HG03139 (cell line): ENCODE data around the gene CACNA1C.

Experiments used
- ATAC-seq: cut with Tn5 transposase; IDR thresholded peaks from one replicate; pipeline ENCODE4 v1.9.1; 2021; ENCODE audit not compliant: unreplicated experiment

The CACNA1C gene

DNA sequence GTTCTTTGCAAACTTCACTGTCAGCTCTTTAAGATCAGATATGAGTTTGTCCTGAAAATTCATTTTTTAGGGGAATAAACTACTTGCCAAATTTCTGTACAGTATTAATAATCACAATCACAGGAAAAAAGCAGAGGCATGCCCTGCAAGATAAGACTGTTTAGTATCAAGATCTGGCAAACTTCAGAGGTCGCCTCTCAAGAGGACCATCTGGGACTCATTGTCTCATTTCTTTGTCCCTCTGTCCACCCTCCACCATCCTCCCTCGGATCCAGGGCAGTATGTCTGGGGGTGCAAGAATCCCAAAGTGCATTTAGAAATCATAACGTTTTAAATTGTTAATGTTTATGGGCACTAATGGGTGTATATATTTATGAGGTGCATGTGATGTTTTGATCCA lies 509.6 kb downstream of the CACNA1C start:
- no peak for ATAC-seq

DNA sequence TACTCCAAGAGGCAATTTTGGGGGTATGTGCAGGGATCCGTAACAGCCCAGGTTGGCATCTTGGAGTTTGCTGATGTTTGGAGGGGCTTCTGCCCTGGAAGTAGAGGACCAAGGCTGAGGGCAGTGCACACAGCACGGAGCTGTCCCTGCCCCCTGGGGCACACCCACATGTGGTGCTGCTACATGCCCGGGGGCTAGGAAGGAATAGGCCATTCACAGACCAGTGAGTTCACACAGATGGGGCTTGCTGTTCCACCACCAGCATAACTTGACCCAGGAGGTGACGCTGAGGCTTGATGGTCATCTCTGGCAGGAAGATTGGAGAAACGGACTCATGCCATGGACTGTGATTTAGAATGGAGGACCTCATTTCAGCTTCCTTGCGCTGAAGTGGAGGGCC lies 510.9 kb downstream of the CACNA1C start:
- ATAC-seq: no peak

DNA sequence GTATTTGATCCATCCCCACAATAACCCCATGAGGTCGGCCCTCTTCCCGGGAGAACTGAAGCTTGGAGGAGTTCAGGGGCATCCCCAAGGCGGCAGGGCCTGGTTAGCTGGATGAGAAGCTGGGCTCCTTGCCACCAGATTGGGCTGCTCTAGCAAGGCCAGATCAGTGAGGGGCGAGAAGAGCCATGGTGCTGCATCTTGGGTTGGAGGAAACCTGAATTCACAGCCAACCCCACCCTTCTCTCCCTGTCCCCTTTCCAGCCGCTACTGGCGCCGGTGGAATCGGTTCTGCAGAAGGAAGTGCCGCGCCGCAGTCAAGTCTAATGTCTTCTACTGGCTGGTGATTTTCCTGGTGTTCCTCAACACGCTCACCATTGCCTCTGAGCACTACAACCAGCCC lies 513.4 kb downstream of the CACNA1C start:
- no peak for ATAC-seq

DNA sequence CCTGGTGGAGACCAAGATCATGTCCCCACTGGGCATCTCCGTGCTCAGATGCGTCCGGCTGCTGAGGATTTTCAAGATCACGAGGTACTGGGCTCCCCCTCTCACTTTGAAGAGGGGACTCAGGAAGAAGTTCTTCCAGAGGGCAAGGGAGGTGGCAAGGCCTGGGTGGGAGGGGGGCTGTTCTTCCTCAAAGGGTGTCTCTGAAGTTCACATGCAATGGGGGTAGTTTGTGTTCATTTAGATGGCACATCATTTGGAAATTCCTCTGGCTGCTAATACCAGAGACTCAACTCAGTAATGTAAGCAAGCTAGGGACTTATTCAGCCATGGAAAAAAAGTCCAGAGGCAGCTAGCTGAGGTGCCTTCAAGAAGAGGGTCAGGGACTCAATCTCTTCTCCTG lies 514.9 kb downstream of the CACNA1C start:
- ATAC-seq: no peak

DNA sequence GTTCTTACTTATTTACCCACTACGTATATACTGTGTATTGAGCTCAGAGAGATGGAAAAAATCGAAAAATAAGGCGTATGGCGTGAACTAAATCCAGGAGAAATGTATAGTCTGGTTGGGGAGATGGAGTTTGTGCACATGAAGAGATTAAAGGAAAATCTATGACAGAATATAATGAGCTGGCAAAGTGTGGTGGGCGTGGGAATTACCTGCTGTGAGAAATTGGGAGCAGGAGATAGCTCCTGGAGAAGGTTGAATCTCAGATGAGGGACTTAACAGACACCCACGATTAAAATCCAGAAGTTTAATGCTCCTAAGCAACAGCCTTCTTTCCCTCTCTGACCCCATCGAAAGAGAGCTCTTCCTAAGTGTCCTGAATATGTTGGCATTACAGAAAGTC lies 517.8 kb downstream of the CACNA1C start:
- ATAC-seq: no peak

DNA sequence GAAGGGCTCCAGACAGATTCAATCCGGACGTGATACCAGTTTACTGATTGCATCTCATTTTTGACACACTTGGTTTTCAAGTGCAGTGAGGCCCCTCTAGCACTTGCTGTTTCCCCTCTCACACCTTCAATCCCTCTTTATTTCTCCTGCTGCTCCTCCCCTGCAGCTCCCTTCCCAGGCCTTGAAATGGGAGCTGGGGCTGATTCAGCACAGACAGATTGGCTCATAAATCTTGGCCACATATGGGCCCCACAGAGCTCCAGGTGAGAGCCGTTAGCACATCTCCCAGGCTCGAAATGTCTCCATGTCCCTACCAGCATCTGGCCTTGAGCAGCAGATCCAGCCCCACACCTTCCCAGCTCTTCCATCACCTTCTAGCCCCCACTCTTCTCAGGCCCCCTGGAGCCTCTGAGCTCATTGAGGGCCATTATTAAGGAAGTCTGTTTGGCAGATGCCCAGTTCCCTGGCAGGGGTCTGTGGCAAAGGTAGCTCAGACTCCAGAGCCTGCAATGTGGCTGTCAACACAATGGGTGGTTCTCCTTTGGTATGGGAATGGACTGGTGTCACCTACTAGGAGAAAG lies 521.7 kb downstream of the CACNA1C start:
- ATAC-seq: no peak

DNA sequence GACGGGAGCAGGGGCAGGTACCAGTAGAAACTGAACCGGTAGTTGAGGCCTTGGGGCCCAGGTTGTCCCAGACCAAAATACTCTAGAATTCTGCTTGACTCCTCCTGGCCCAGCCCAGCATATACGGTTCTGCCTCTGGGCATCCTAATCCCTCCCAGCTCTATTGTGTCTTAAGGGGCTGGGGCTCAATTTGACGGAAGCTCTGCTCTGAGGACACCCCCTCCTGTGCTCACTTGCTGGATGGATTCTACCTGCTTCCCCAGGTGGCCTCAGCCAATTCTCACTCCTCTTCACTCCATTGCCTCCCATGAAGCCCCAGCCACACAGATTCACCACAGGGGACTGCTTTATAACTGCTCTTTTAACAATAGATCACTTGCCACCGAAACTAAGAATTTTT lies 522.5 kb downstream of the CACNA1C start:
- ATAC-seq: no peak

DNA sequence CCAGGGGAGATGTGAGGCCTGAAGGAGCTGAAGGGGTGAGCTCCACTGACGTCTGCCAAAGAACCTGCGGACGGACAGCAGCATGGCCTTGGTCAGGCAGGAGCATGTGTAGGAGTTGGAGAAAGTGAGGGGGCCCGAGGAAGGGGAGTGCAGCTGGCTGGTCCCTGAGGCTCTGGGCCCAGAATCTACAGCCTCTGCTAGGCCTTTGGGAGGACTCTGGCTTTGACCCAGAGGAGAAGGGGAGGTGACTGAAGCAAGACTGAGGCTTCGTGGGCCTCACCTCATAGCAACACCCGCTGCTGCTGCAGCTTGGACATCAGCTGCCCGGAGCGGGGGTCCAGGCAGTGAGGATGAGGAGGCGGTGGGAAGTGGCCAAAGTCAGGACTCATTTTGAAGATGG lies 525.4 kb downstream of the CACNA1C start:
- ATAC-seq: no peak

DNA sequence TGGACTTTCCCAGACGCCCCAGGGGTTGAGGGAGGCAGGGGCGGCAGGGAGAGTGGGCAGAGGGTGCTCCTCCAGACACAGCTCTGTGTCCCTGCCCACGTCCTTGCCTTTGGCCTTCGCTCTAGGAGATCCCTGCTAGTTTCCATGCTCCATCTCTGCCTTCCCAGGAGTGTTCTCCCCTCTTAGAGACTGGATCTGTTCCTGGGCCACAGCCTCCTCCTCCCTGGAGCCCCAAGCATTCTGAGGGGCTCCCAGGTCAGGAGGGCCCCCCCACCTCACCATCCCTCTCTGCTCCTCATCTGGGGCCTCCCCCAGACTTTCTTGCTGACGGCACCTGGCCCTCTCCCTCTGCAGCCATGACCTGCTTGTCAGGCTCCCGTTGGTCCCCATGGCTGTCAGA lies 526.0 kb downstream of the CACNA1C start:
- no peak for ATAC-seq

DNA sequence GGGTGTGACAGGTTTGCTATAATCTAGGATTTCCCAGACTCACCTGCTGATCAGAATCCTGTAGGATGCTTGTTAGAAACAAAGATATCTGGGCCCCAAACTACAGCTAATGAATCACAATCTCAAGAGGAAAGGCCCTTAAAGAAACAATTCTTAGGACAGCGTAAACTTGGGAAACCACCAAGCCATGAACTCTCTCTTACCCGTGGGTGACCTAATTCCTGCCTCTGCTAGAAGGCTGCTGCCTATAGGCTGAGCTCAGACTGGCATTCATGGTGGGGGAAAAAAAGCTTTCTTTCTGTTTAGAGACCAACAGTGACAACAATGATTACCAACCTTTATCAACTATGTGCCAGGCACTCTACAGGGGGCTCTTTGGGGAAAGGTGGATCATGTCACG lies 528.0 kb downstream of the CACNA1C start:
- ATAC-seq: no peak

DNA sequence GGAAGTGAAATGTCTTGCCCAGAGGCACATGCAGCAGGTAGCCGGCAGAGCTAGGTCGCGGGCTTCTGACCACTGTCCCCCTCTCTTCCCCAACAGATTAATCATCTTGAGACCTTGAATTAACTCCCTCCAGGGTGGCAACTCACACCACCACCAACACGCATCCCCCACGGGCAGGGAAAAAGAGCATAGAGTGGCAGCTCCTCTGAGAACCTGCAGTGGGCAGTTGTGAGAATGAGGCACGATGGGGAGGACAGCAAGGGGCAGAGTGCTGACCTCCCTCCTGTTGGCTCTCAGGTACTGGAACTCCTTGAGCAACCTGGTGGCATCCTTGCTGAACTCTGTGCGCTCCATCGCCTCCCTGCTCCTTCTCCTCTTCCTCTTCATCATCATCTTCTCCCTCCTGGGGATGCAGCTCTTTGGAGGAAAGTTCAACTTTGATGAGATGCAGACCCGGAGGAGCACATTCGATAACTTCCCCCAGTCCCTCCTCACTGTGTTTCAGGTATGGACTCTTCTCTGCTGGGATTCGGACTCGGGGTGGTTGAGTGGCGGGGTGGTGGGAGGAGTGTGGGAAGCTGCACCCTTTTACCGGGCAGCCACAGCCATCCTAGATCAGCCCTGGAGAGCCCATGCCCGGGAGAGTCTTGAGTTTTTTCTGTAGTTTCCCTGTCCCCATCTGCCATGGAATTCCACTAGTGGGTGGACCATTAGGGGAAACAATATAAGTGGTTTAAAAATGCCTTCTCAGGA lies 528.7 kb downstream of the CACNA1C start:
- no peak for ATAC-seq

DNA sequence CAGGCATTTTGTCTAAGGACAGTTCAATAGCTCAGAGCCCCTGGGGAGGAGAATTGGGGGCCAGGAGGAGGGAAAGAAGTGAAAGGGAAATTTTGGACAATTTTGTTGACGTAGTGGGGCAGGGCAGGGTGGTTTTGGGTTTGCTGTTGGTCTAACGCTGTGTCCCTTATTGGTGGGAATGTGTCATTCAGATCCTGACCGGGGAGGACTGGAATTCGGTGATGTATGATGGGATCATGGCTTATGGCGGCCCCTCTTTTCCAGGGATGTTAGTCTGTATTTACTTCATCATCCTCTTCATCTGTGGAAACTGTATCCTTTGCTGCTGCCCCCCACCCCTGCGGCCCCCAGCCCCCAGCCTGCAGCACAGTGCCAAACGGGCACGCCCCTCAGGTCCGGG lies 529.8 kb downstream of the CACNA1C start:
- ATAC-seq: no peak

DNA sequence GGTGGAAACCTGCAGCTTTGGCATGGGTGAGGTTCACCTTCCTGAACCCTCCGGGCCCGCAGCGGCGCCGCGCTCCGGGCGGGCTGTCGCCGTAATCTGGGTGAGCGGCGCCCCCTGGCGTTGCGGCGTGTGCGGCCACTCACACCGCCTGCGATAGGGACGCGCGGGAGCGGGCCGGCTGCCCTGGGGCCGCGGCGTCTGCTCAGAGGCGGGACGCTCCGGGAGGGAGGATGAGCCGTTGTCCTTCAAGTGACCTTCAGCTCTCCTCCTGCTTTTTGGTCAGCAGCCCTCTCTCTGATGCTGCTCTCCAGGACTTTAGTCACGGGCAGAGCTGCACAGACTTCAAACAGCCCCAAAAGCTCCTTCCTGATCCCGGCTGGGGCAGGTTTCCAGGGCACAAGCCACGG lies 530.3 kb downstream of the CACNA1C start:
- ATAC-seq: no peak

DNA sequence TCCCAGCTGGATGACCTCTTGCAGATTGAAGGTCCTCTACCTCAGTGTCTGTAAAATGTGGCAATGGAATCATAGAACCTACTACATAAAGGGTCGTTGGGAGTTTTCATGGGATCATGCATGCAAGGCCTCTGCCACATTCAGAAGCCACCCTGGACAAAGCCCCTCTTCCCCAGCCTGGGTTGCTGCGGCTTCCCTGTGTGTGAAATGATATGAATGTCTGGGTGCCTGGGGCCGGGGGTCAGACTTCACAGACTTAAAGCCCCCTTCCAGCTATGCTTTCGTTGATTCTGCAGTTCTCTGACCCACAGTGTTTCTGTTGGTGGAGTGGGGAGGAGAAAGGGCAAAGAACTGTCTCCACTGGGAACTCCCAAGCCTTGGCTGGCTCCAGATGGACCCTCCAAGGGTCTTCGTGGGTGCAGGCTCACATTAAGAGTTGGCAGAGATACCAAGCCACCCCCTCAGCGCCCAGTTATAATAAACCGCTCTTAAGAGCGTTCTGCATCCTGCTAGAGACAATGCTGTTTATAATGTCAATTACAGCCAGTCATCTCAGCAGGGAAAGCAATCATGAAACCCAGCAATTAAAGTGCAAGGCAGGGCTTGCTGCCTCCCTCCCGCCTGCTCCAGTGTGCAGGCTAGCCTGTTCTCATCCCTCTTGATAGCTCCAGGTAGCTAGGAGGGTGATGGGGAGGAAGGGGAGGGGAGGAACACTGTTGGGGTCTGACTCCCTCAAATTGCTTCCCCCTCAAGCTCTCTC lies 531.0 kb downstream of the CACNA1C start:
- ATAC-seq: no peak

DNA sequence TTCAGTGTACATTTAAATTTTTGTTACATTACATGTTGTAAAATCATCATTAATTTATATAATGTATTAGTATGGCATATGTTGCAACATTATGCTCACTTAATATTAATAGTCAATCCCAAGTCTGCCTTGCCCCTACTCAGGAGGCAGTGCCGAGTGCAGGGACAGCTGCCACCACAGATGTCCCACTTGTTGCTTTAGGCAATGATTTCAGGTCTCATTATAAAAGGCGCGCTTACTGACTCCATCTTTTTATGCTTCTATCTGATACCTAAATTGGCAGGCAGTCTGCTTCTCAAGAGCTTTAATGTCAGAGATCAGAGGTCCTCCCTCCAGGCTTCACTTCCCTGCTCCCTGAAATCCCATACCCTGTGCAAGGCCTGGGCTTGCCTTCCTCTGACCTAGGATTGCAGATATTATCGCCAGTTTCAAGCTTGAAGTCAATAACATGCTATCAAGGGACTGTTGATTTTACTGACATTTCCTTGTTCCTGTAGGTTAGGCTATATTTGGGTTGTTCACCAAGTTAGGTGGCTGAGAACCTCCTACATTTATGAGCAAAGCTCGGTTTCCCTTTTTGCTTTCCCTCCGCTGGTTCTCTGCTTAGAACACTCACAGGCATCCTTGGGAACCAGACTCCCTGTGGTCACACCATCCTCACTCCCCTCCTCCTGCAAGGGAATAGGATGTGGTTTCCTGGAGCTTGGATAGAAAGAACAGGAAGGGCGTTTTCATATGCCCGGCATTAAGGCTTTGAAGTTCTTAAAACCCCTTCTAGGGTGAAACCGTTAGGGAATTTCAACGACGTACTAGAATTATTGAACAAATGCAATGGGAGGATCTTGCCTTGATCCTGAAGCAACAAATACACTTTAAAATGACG lies 533.6 kb downstream of the CACNA1C start:
- no peak for ATAC-seq

DNA sequence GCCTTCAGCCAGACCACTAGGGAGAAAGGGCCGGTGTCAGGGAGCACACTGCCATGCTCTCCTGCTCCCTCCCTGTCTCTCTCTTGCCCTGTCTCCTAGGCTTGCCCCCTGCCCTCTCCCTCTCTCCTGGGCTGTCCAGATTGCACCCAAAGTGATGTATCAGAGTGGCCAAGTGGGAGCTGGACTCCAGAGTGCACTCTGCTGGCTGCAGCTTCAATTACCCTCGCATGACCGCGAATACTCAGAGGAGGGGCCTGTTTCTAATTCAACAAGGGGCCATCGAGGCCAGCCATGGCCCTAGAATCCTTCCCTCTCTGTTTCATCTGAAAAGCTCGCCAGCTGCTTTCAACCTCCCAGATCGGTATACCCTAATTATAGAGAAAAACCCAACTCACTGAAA lies 535.6 kb downstream of the CACNA1C start:
- ATAC-seq: no peak

DNA sequence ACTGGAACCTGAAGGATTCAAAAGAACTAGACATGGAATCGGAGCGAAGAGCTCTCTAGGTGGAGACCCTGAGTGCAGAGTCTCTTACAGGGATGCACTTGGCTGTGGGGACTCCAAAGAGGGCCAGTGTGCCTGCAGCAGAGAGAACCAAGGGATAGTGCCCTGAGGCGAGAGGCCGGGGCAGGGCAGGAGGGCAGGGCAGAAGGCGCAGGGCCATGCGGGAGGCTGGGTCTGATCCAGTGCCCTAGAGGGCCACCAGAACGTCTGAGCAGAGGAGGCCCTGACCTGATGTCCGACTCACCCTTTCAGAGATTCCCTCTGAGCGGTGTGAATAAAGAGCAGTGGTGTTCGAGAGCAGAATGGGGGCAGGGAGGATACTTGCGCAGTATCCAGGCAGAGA lies 536.6 kb downstream of the CACNA1C start:
- no peak for ATAC-seq

DNA sequence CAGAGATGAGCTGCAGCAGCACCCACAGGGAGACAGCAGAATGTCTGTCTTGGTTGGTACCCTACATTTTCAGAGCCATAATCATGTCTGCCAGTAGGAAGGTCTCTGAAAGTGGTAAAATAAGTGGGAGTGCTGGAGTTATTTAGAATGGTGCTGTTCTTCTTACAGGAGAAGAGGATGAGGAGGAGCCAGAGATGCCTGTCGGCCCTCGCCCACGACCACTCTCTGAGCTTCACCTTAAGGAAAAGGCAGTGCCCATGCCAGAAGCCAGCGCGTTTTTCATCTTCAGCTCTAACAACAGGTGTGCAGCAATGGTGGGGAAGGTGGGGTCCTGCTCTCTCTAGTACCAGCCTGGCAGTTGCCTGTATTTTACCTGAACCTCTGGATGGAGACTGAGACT lies 540.3 kb downstream of the CACNA1C start:
- no peak for ATAC-seq

DNA sequence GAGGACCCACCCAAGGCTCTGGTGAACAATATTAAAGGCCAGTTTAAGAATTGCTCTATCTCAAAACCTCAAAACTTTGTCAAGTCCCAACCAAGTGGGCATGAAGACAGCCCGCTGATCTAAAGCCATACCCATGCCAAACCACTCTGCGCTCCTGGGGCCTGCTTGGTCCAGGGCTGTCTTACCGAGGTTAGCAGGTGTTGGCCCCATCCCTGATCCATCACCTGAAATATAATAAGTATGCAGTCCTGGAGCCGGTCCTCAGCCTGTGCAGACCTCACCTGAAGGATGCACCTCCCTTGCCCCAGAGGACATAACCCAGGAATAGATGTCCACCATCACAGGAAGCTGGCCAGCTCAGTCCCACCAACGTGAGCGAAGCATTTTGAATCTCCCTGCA lies 543.7 kb downstream of the CACNA1C start:
- ATAC-seq: no peak

DNA sequence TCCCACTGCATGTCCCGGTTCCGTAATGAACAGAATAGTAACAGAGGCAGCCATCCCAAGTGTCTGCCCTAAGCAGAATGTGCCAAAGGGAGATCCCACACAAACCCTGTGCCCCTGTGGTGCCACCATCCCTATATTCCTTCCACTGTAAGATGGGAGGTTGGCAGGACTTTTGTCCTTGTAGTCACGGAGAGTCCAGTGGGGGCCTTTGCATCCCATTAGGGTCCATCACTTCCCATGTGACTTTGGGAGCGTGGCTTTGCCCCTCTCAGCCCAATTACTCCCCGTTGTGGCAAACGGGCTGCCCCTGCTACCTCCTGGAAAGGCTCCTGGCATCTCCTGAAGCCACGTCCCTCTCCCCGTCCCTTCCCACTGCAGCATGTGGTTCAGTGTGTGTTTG lies 552.5 kb downstream of the CACNA1C start:
- no peak for ATAC-seq

DNA sequence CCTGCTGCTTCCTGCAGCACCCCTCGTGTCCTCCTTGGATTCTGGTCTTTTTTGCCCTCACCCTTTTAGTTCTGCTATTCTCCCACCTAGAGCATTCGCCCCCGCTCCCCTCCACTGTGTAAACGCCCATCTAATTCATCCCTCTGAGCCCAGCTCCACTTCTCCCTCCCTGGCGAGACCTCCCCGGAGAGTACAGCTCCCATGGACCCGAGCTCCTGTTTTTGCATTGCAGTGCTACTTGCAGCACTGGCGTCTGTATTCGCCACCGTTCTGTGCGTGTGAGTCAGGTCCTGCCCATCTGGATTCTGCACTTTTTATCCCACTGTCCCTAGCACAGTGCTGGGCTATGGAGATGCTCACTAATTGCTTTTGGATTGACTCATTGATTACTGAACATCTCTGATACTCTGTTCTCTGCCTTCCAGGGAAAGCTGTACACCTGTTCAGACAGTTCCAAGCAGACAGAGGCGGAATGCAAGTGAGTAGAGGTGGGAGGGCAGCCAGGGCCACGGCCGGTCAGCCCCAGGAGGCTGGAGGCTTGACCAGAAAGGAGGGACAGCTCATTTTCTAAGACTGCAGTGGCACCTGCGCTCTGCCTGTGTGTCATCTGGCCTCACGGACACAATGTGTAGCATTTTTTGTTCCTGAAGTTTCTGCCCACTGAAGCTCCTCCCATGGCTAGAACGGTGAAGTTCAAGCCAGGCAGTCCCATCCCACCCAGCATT lies 553.6 kb downstream of the CACNA1C start:
- no peak for ATAC-seq
